ENCODE data around the gene MAP3K13. TPM values are rescaled to one million over a fixed set of nuclear protein-coding genes. Genes with fewer than 3 reads are reported as not detected.

MAP3K13 gene
- total and polyA plus RNA-seq, 10 of the 15 experiments (the other 5 are each of a cell fraction or from before 2014, with no cell fraction given), result 10.5 to 70.8 (median 26.8) TPM

- Histone ChIP-seq H3K9me3 (replicated peaks; ENCODE audit: control insufficient read depth, insufficient read depth, low read length) (no peaks in the 10 kb centered on the region), H3K4me2 (ENCODE audit: control insufficient read depth, insufficient read depth) (peak overlapping the region; percentile 22), H3K36me3 (ENCODE audit: control insufficient read depth in 2 of 2, insufficient read depth in 2 of 2, low read length in 1 of 2) (no peaks in the 10 kb centered on the region), H3K79me2 (ENCODE audit: control insufficient read depth, insufficient read depth, low read length) (peaks cover 29% of the 10 kb centered on the region), H3K4me1 (ENCODE audit: control insufficient read depth, insufficient read depth, low read length) (peaks cover 8% of the 10 kb centered on the region; the same call in 1 of the 2 replicates), H4K20me1 (ENCODE audit: control insufficient read depth, insufficient read depth) (no peaks in the 10 kb centered on the region), H3K27me3 (replicated peaks in 1 of 2; ENCODE audit: control insufficient read depth in 2 of 2, insufficient read depth in 2 of 2, low read length in 1 of 2) (no peaks in the 10 kb centered on the region), H3K4me3 (peak overlapping the region; percentile 14; the same call in 1 of the 2 replicates), H2AFZ (ENCODE audit: control insufficient read depth, low read depth, low read length) (no peak overlapping the region), H3K27ac (ENCODE audit: control insufficient read depth, insufficient read depth) (no peak overlapping the region), H3K9ac (ENCODE audit: control insufficient read depth, insufficient read depth, low read length) (no peak overlapping the region)
- TF ChIP-seq ZSCAN29 (IDR thresholded peaks at IDR 0.05), result no peak
- TF ChIP-seq SMAD1 (IDR thresholded peaks at IDR 0.05; ENCODE audit: low read depth, partially characterized antibody), result no peak
- TF ChIP-seq IKZF1 (conservative IDR thresholded peaks at IDR 0.05), result no peak
- no peak for TF ChIP-seq PBX3 (IDR thresholded peaks at IDR 0.05; ENCODE audit: insufficient replicate concordance, low read depth, low read length)
- no peak for TF ChIP-seq IRF4 (IDR thresholded peaks at IDR 0.05; ENCODE audit: low read depth, low read length)
- TF ChIP-seq HDAC6 (IDR thresholded peaks at IDR 0.05; ENCODE audit: unreplicated experiment), result no peak
- TF ChIP-seq CBX5 (IDR thresholded peaks at IDR 0.05; ENCODE audit: low read depth), result no peak
- TF ChIP-seq RB1 (IDR thresholded peaks at IDR 0.05; ENCODE audit: borderline replicate concordance), result no peak
- TF ChIP-seq ZBTB11 (CRISPR knock-in tag; IDR thresholded peaks at IDR 0.05), result no peak
- no peak for TF ChIP-seq DPF2 (IDR thresholded peaks at IDR 0.05)
- TF ChIP-seq ZZZ3 (IDR thresholded peaks at IDR 0.05; ENCODE audit: control insufficient read depth, insufficient read length, low read depth), result no peak
- TF ChIP-seq CEBPZ (IDR thresholded peaks at IDR 0.05; ENCODE audit: low read depth, low read length), result no peak
- TF ChIP-seq FOS (IDR thresholded peaks at IDR 0.05; ENCODE audit: borderline replicate concordance, extremely low read depth, insufficient read length), result no peak
- no peak for TF ChIP-seq EED (IDR thresholded peaks at IDR 0.05; ENCODE audit: low read depth)
- TF ChIP-seq NFXL1 (IDR thresholded peaks at IDR 0.05; ENCODE audit: borderline replicate concordance), result no peak
- no peak for TF ChIP-seq CHD4 (IDR thresholded peaks at IDR 0.05)
- no peak for TF ChIP-seq SPI1 (IDR thresholded peaks at IDR 0.05; ENCODE audit: borderline replicate concordance, insufficient read depth, low read depth, low read length)
- no peak for TF ChIP-seq RBBP5 (conservative IDR thresholded peaks at IDR 0.05)
- DNase-seq (ENCODE audit: low read depth, low spot score), result no peak
- no peak for FAIRE-seq
- 0% methylated on average over 1 of the region's 1 CpG for WGBS (ENCODE audit: insufficient coverage, insufficient replicate concordance, low lambda C conversion rate, missing lambda C conversion rate)
- intact Hi-C loops (cut with micrococcal nuclease; ENCODE audit: unreplicated experiment), result no loop called here
- ChIA-PET SMC1A (ENCODE audit: uncharacterized antibody, unreplicated experiment) (interaction anchor here (1.3 kb wide), 1 partner anchor 10 kb away, joined by 3 read pairs; no protein-coding TSS in a partner anchor), RAD21 (ENCODE audit: unreplicated experiment) (no interaction called here), CTCF (interaction anchor here (1.3 kb wide), 1 partner anchor 11 kb away, joined by 3 read pairs; no protein-coding TSS in a partner anchor), POLR2A (no interaction called here)
- ATAC-seq, result no peak
- in situ Hi-C loops (cut with MboI), result no loop called here
- no TSS peak for BruUV-seq (replicated peaks)
Measured at GRCh38 chr3:185366074-185366335, 3.1 kb downstream of the MAP3K13 start.

Measured in GM12878 (cell line).